ENCODE data around the gene PFKFB3. TPM values are rescaled to one million over a fixed set of nuclear protein-coding genes. Genes with fewer than 3 reads are reported as not detected.

PFKFB3 gene
- total and polyA plus RNA-seq, 9 of the 15 experiments (the other 6 are each of a cell fraction or from before 2014, with no cell fraction given) = 0.46 to 21.6 (median 7.8) TPM

- Histone ChIP-seq H4K20me1 (replicated peaks; ENCODE audit: control insufficient read depth, insufficient read depth, low read length) (no peaks in the 10 kb centered on the region), H3K4me3 (no peak overlapping the region), H2AFZ (ENCODE audit: low read depth, low read length) (peak overlapping the region; percentile 56), H3K9me3 (replicated peaks; ENCODE audit: control insufficient read depth, insufficient read depth, low read depth, low read length) (no peaks in the 10 kb centered on the region), H3K9ac (ENCODE audit: insufficient read depth in 1 of 2, low read depth in 2 of 2, low read length in 2 of 2) (no peak overlapping the region; a peak in 1 of 4 replicates), H3K36me3 (ENCODE audit: control insufficient read depth, insufficient read depth, low read length) (no peaks in the 10 kb centered on the region), H3K9me1 (ENCODE audit: control insufficient read depth, insufficient read depth, low read length) (no peaks in the 10 kb centered on the region), H3K27ac (ENCODE audit: extremely low read depth, low read depth, low read length) (no peak overlapping the region), H3K27me3 (ENCODE audit: control insufficient read depth in 2 of 2, insufficient read depth in 2 of 2, low read length in 2 of 2) (peaks cover 3 to 17% of the 10 kb centered on the region in 2 experiments; a peak in 3 of 5 replicates), H3K79me2 (ENCODE audit: control insufficient read depth, insufficient read depth, low read length) (no peaks in the 10 kb centered on the region), H3K4me2 (ENCODE audit: insufficient read depth, low read length) (no peak overlapping the region; the same call in 1 of the 2 replicates), H3K4me1 (replicated peaks in 1 of 2; ENCODE audit: control insufficient read depth in 2 of 2, insufficient read depth in 2 of 2, low read length in 2 of 2) (peaks cover 5 to 17% of the 10 kb centered on the region in 2 experiments)
- intact Hi-C loops (cut with micrococcal nuclease) = no loop called here
- BruUV-seq (replicated peaks) = no TSS peak
- in situ Hi-C loops (cut with MboI) = no loop called here
- ChIA-PET POLR2A (interaction anchor here (0.9 to 1.2 kb wide), 3 partner anchors 14 to 22 kb away, joined by 4 to 5 read pairs (median 4); no protein-coding TSS in a partner anchor), CTCF (ENCODE audit: low intra/inter-chr PET ratio) (no interaction called here)
- DNase-seq (ENCODE audit: extremely low read depth in 1 of 4, low spot score in 3 of 4) (peak in 2 of 4 experiments; percentile 24 to 40), FAIRE-seq (peak; percentile 61), ATAC-seq (peak; percentile 46; the same call in 2 of the 3 replicates)
- 37% methylated on average over 15 of the region's 15 CpGs for WGBS (ENCODE audit: insufficient coverage, low coverage, missing lambda C conversion rate)
- TF ChIP-seq TBL1XR1 (IDR thresholded peaks at IDR 0.05; ENCODE audit: low read length in 2 of 2) = no peak
- TF ChIP-seq, protein P1, sequence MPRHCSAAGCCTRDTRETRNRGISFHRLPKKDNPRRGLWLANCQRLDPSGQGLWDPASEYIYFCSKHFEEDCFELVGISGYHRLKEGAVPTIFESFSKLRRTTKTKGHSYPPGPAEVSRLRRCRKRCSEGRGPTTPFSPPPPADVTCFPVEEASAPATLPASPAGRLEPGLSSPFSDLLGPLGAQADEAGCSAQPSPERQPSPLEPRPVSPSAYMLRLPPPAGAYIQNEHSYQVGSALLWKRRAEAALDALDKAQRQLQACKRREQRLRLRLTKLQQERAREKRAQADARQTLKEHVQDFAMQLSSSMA (CRISPR knock-in tag; IDR thresholded peaks at IDR 0.05) = no peak
- peak; percentile 67 for TF ChIP-seq L3MBTL2 (IDR thresholded peaks at IDR 0.05)
- TF ChIP-seq HMBOX1 (IDR thresholded peaks at IDR 0.05) = peak; percentile 68; the same call in 1 of the 2 replicates
- TF ChIP-seq JUND (IDR thresholded peaks at IDR 0.05; ENCODE audit: borderline replicate concordance, low read depth, low read length) = no peak
- peak; percentile 22; the same call in 2 of the 3 replicates for TF ChIP-seq JUND (tag; IDR thresholded peaks at IDR 0.05; ENCODE audit: borderline replicate concordance, low read depth, low read length)
- peak; percentile 52 for TF ChIP-seq MGA (IDR thresholded peaks at IDR 0.05)
- no peak for TF ChIP-seq BMI1 (IDR thresholded peaks at IDR 0.05; ENCODE audit: low read length)
Observed at GRCh38 chr10:6279540-6280267, 77.0 kb downstream of the PFKFB3 start.
